ENCODE results near the gene PGLYRP1.

The PGLYRP1 gene

GRCh38 chr19:46022431-46023310 is at the start of gene PGLYRP1:
Gene PGLYRP1, minus strand, starts transcription at chr19:46023053. Its CDS starts 32 bp downstream, at chr19:46023021.
- Mint-ChIP-seq H3K27me3 (peaks cover 31% of the 10 kb centered on the region), H3K4me3 (no peak within 1 kb of the TSS)

GRCh38 chr19:46069806-46070341 is 47.0 kb upstream of the PGLYRP1 start:
- Mint-ChIP-seq H3K4me1 (no peaks in the 10 kb centered on the region), H3K4me3 (no peak overlapping the region), H3K27me3 (peaks cover 77% of the 10 kb centered on the region), H3K27ac (no peak overlapping the region), H3K36me3 (ENCODE audit: low read depth) (no peaks in the 10 kb centered on the region), H3K9me3 (no peaks in the 10 kb centered on the region)
- no peak for ATAC-seq
- DNase-seq: no peak

More at GRCh38 chr19:46022431-46023310, at the start of gene PGLYRP1:
- no peak for DNase-seq
- no peak for ATAC-seq
- Mint-ChIP-seq H3K27ac (no peak within 1 kb of the TSS), H3K9me3 (no peaks in the 10 kb centered on the region), H3K36me3 (ENCODE audit: low read depth) (no peaks in the 10 kb centered on the region), H3K4me1 (peaks cover 14% of the 10 kb centered on the region)

- no peak for ATAC-seq
- no peaks in the 10 kb centered on the region for H3K36me3 Mint-ChIP-seq (ENCODE audit: low read depth)
- DNase-seq: no peak
- peaks cover 72% of the 10 kb centered on the region for H3K27me3 Mint-ChIP-seq
- no peaks in the 10 kb centered on the region for H3K4me1 Mint-ChIP-seq
- no peaks in the 10 kb centered on the region for H3K9me3 Mint-ChIP-seq
- no peak overlapping the region for H3K4me3 Mint-ChIP-seq
- no peak overlapping the region for H3K27ac Mint-ChIP-seq
These were observed 45.7 kb upstream of the PGLYRP1 start for GRCh38 chr19:46068345-46069258.

GRCh38 chr19:46067691-46068090 is 44.8 kb upstream of the PGLYRP1 start:
- no peak for DNase-seq
- Mint-ChIP-seq H3K36me3 (ENCODE audit: low read depth) (no peaks in the 10 kb centered on the region), H3K27me3 (peaks cover 73% of the 10 kb centered on the region), H3K9me3 (no peaks in the 10 kb centered on the region), H3K4me3 (no peak overlapping the region), H3K4me1 (no peaks in the 10 kb centered on the region), H3K27ac (no peak overlapping the region)
- no peak for ATAC-seq

GRCh38 chr19:46066471-46066870 is 43.6 kb upstream of the PGLYRP1 start:
- Mint-ChIP-seq H3K4me1 (no peaks in the 10 kb centered on the region), H3K9me3 (peaks cover under 1% of the 10 kb centered on the region), H3K4me3 (no peak overlapping the region), H3K27ac (no peak overlapping the region), H3K36me3 (ENCODE audit: low read depth) (no peaks in the 10 kb centered on the region), H3K27me3 (peaks cover 70% of the 10 kb centered on the region)
- no peak for DNase-seq
- no peak for ATAC-seq

GRCh38 chr19:46065486-46066071 is 42.7 kb upstream of the PGLYRP1 start:
- Mint-ChIP-seq H3K36me3 (ENCODE audit: low read depth) (no peaks in the 10 kb centered on the region), H3K27ac (no peak overlapping the region), H3K27me3 (peaks cover 68% of the 10 kb centered on the region), H3K9me3 (peaks cover 7% of the 10 kb centered on the region), H3K4me1 (no peaks in the 10 kb centered on the region), H3K4me3 (no peak overlapping the region)
- no peak for DNase-seq
- no peak for ATAC-seq

GRCh38 chr19:46063201-46063600 is 40.3 kb upstream of the PGLYRP1 start:
- peaks cover 6% of the 10 kb centered on the region for H3K36me3 Mint-ChIP-seq (ENCODE audit: low read depth)
- H3K4me1 Mint-ChIP-seq: no peaks in the 10 kb centered on the region
- ATAC-seq (no peak), DNase-seq (no peak)
- peaks cover 12% of the 10 kb centered on the region for H3K9me3 Mint-ChIP-seq
- H3K27me3 Mint-ChIP-seq: peaks cover 69% of the 10 kb centered on the region
- no peak overlapping the region for H3K27ac Mint-ChIP-seq
- H3K4me3 Mint-ChIP-seq: no peak overlapping the region

GRCh38 chr19:46060012-46060411 is 37.2 kb upstream of the PGLYRP1 start:
- no peak for DNase-seq
- peaks cover 12% of the 10 kb centered on the region for H3K9me3 Mint-ChIP-seq
- peaks cover 69% of the 10 kb centered on the region for H3K27me3 Mint-ChIP-seq
- H3K4me3 Mint-ChIP-seq: no peak overlapping the region
- H3K36me3 Mint-ChIP-seq (ENCODE audit: low read depth): peaks cover 6% of the 10 kb centered on the region
- H3K27ac Mint-ChIP-seq: no peak overlapping the region
- no peaks in the 10 kb centered on the region for H3K4me1 Mint-ChIP-seq
- ATAC-seq: no peak

GRCh38 chr19:46058778-46059177 is 35.9 kb upstream of the PGLYRP1 start:
- Mint-ChIP-seq H3K27me3 (peaks cover 63% of the 10 kb centered on the region), H3K4me3 (no peak overlapping the region), H3K27ac (no peak overlapping the region), H3K4me1 (no peaks in the 10 kb centered on the region), H3K36me3 (ENCODE audit: low read depth) (peaks cover 6% of the 10 kb centered on the region), H3K9me3 (peaks cover 12% of the 10 kb centered on the region)
- ATAC-seq (no peak), DNase-seq (no peak)

GRCh38 chr19:46056536-46056935 is 33.7 kb upstream of the PGLYRP1 start:
- H3K4me1 Mint-ChIP-seq: no peaks in the 10 kb centered on the region
- ATAC-seq (no peak), DNase-seq (no peak)
- no peak overlapping the region for H3K27ac Mint-ChIP-seq
- H3K36me3 Mint-ChIP-seq (ENCODE audit: low read depth): peaks cover 6% of the 10 kb centered on the region
- no peak overlapping the region for H3K4me3 Mint-ChIP-seq
- peaks cover 12% of the 10 kb centered on the region for H3K9me3 Mint-ChIP-seq
- H3K27me3 Mint-ChIP-seq: peaks cover 56% of the 10 kb centered on the region

GRCh38 chr19:46052896-46053295 is 30.0 kb upstream of the PGLYRP1 start:
- peaks cover 62% of the 10 kb centered on the region for H3K27me3 Mint-ChIP-seq

GRCh38 chr19:46049597-46049996 is 26.7 kb upstream of the PGLYRP1 start:
- no peaks in the 10 kb centered on the region for H3K36me3 Mint-ChIP-seq (ENCODE audit: low read depth)
- H3K27ac Mint-ChIP-seq: no peak overlapping the region
- H3K4me1 Mint-ChIP-seq: no peaks in the 10 kb centered on the region
- H3K9me3 Mint-ChIP-seq: no peaks in the 10 kb centered on the region
- DNase-seq (peak; percentile 9), ATAC-seq (no peak)
- no peak overlapping the region for H3K4me3 Mint-ChIP-seq
- peaks cover 67% of the 10 kb centered on the region for H3K27me3 Mint-ChIP-seq

More at GRCh38 chr19:46052896-46053295, 30.0 kb upstream of the PGLYRP1 start:
- Mint-ChIP-seq H3K4me1 (no peaks in the 10 kb centered on the region), H3K36me3 (ENCODE audit: low read depth) (no peaks in the 10 kb centered on the region), H3K27ac (no peak overlapping the region), H3K9me3 (no peaks in the 10 kb centered on the region), H3K4me3 (no peak overlapping the region)
- no peak for DNase-seq
- no peak for ATAC-seq

- Mint-ChIP-seq H3K4me3 (no peak overlapping the region), H3K4me1 (no peaks in the 10 kb centered on the region), H3K27me3 (peaks cover 72% of the 10 kb centered on the region), H3K27ac (no peak overlapping the region), H3K9me3 (no peaks in the 10 kb centered on the region), H3K36me3 (ENCODE audit: low read depth) (no peaks in the 10 kb centered on the region)
- DNase-seq (no peak), ATAC-seq (no peak)
These were observed 20.7 kb upstream of the PGLYRP1 start for GRCh38 chr19:46043519-46043918.

GRCh38 chr19:46042252-46042883 is 19.5 kb upstream of the PGLYRP1 start:
- no peaks in the 10 kb centered on the region for H3K4me1 Mint-ChIP-seq
- H3K36me3 Mint-ChIP-seq (ENCODE audit: low read depth): no peaks in the 10 kb centered on the region
- no peak overlapping the region for H3K27ac Mint-ChIP-seq
- H3K27me3 Mint-ChIP-seq: peaks cover 62% of the 10 kb centered on the region
- H3K4me3 Mint-ChIP-seq: no peak overlapping the region
- DNase-seq: no peak
- no peaks in the 10 kb centered on the region for H3K9me3 Mint-ChIP-seq
- no peak for ATAC-seq

All from activated naive CD8-positive, alpha-beta T cell treated with anti-CD3 and anti-CD28 coated beads, Interleukin-2, amount 50 U/mL, for 24 hours (primary cell).